GM12874 (cell line): ENCODE measurements around the gene STX4.

Experiments used
- CTCF ChIP-seq: IDR thresholded peaks from 2 replicates; pipeline ENCODE4 v1.5.1; 2011; ENCODE audit warnings: low read depth, mild to moderate bottlenecking, control low read depth, low read length, moderate library complexity; ENCODE audit not compliant: insufficient read depth

The STX4 gene

GRCh38 chr16:31086629-31086906 lies 53.2 kb downstream of the STX4 start:
- no peak for TF ChIP-seq CTCF

DNA sequence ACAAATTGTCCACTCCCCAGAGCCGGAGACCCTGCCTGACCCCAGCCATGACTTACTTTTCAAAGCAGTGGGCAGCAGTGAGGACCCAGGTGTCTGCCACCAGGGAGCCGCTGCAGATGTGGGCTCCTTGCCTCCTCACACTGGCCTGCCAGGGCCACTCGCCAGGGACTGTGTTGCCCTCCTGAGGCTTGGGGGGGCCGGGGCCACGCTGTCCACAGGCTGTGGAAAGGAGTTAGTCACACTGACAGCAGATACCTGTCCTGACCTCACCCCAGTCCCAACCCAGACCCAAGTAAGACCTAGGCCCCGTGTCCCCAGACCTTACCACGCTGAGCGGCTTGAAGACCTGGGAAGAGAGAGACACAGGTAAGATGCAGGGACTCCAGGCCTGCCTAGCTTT lies 54.1 kb downstream of the STX4 start:
- no peak for TF ChIP-seq CTCF

GRCh38 chr16:31087971-31088370 lies 54.6 kb downstream of the STX4 start:
- no peak for TF ChIP-seq CTCF

DNA sequence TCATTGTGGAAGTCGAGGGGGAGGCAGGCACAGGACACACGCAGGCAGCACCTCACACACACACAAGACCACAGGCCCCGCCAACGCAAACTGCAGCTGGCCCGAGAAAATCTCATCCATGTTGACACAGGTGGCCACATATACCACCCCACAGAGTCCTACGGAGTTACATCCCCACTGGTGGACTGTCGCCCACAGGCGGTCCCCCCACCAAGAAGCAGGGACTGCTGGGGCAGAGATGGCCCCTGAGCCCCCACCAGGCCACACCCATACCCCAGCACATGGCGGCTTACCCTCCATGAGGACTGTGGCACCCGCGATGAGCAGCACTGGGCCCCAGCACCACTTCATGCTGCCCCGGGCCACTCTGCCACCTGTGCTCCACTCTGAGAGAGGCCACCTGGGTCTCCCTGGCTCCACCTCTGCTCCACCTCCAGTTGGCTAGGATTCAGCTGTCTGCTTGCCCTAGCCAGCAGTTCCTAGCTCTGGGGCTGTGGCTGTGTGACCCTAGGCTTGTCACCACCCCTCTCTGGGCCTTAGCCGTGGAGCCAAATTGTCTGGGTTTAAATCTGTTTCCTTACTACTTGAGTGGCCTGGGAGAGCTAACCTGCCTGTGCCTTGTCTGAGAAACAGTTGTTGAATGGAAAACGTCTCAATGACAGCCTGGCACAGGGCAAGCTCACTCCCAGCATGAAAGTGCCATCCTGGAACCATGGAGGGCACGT lies 55.3 kb downstream of the STX4 start, which contains the start of gene PRSS53:
Gene PRSS53 (minus strand): TSS at position 485 of the 725 bp plus-strand sequence. CDS start 134 bp downstream, at position 351.
- TF ChIP-seq CTCF = no peak

DNA sequence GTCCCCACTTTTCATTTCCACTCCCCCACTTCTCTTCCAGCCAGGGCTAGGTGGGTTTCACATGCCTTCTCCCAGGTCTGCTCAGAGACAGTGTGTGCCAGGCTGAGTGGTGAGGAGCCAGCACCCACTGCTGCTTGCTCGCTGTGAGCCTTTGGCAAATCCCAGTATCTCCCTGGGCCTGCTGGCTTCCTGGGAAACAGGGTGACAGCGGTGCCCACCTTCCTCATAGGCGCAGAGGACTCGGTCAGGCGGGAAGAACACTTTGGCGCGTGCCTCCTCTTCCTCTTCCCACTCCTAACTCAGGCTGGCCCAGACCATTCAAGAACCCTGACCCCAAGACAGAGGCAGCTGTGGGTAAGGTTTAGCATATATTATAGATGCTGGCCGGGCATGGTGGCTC lies 55.8 kb downstream of the STX4 start:
- no peak for TF ChIP-seq CTCF
